SK-N-SH (cell line): ENCODE data around the gene MATK. TPM values are rescaled to one million over a fixed set of nuclear protein-coding genes. Genes with fewer than 3 reads are reported as not detected.

Experiments
- CTCF ChIA-PET: fragments of 300-600, 350-600 bp; formaldehyde crosslinking; extraction: SDS; loops from one replicate; lab custom pipeline; 2021; lab: Yijun Ruan, JAX
- POLR2A ChIA-PET: fragments of 350-600 bp; sonication (Branson Sonifier 250); formaldehyde crosslinking; extraction: SDS; loops from one replicate; lab custom pipeline; 2020; ENCODE audit warnings: antibody characterized with exemption, inconsistent platforms; lab: Yijun Ruan, JAX
- DNase-seq: peaks from one replicate; pipeline ENCODE4 v3.0.0; 2012
- H2AFZ ChIP-seq: fragments of 200-600 bp; sonication (generic); 2 replicates; pipeline ENCODE4 v1.8.1; 2016; ENCODE audit warnings: antibody characterized with exemption, mild to moderate bottlenecking, low read depth
- H3F3A ChIP-seq: fragments of 200-600 bp; sonication (generic); replicated peaks from 2 replicates; pipeline ENCODE3; 2016; ENCODE audit warnings: antibody characterized with exemption, mild to moderate bottlenecking; ENCODE audit not compliant: insufficient read depth
- H3K27ac ChIP-seq, 2 experiments: fragments of 200-500 bp in 1 of 2; fragments of 200-600 bp in 1 of 2; sonication (Bioruptor generic) in 1 of 2; sonication (generic), shearing (Covaris generic) in 1 of 2; 2 replicates each; pipeline versions ENCODE4 v1.5.1 to v1.6.1; 2014 to 2016; ENCODE audit warnings: low read depth in 2 of 2, inconsistent platforms in 1 of 2, low read length in 1 of 2, mild to moderate bottlenecking in 1 of 2, mixed read lengths in 1 of 2
- H3K27me3 ChIP-seq: fragments of 200-600 bp; sonication (generic), shearing (Covaris generic); 2 replicates; pipeline ENCODE4 v1.6.1; 2016; ENCODE audit warnings: mixed run types; ENCODE audit not compliant: insufficient read depth
- H3K36me3 ChIP-seq, 2 experiments: fragments of 200-500 bp in 1 of 2; fragments of 200-600 bp in 1 of 2; sonication (Bioruptor generic) in 1 of 2; sonication (generic) in 1 of 2; replicated peaks in 1 of 2; 2 replicates each; pipeline versions ENCODE3 to v1.5.1; 2014 to 2016; ENCODE audit warnings: low read length in 1 of 2, mild to moderate bottlenecking in 1 of 2; ENCODE audit not compliant: insufficient read depth in 2 of 2, control insufficient read depth in 1 of 2
- H3K4me1 ChIP-seq, 2 experiments: fragments of 200-500 bp in 1 of 2; fragments of 200-600 bp in 1 of 2; sonication (Bioruptor generic) in 1 of 2; sonication (generic), shearing (Covaris generic) in 1 of 2; 2 replicates each; pipeline versions ENCODE4 v1.5.1 to v1.6.1; 2014 to 2016; ENCODE audit warnings: low read depth in 1 of 2, low read length in 1 of 2, mixed run types in 1 of 2; ENCODE audit not compliant: insufficient read depth in 2 of 2, control insufficient read depth in 1 of 2
- H3K4me2 ChIP-seq: fragments of 200-600 bp; sonication (generic), shearing (Covaris generic); 2 replicates; pipeline ENCODE4 v1.6.1; 2017; ENCODE audit warnings: mixed run types
- H3K4me3 ChIP-seq, 2 experiments: fragments of 200-500 bp in 1 of 2; fragments of 200-600 bp in 1 of 2; sonication (Bioruptor generic) in 1 of 2; sonication (generic), shearing (Covaris generic) in 1 of 2; 2 replicates each; pipeline versions ENCODE4 v1.5.1 to v1.8.1; 2014 to 2016; ENCODE audit warnings: low read depth in 2 of 2, inconsistent platforms in 1 of 2, low read length in 1 of 2, mild to moderate bottlenecking in 1 of 2, mixed read lengths in 1 of 2, moderate library complexity in 1 of 2
- H3K79me2 ChIP-seq: fragments of 200-600 bp; sonication (generic); 2 replicates; pipeline ENCODE4 v1.8.1; 2017; ENCODE audit warnings: mild to moderate bottlenecking; ENCODE audit not compliant: insufficient read depth
- H3K9ac ChIP-seq: fragments of 200-600 bp; sonication (generic); 2 replicates; pipeline ENCODE4 v1.6.1; 2017; ENCODE audit warnings: mixed run types
- H3K9me2 ChIP-seq: fragments of 200-600 bp; sonication (generic); 2 replicates; pipeline ENCODE4 v1.6.1; 2017; ENCODE audit warnings: mixed run types
- H3K9me3 ChIP-seq: fragments of 200-600 bp; sonication (generic); 2 replicates; pipeline ENCODE4 v1.6.1; 2017; ENCODE audit warnings: mixed run types, mild to moderate bottlenecking, moderate library complexity
- H4K20me1 ChIP-seq: fragments of 200-600 bp; sonication (generic); 2 replicates; pipeline ENCODE4 v1.6.1; 2017; ENCODE audit warnings: mild to moderate bottlenecking, mixed run types; ENCODE audit not compliant: insufficient read depth
- EP300 ChIP-seq, 2 experiments: IDR thresholded peaks; 2 replicates each; pipeline versions ENCODE4 v1.4.0 to v1.6.1; 2012; ENCODE audit warnings: borderline replicate concordance in 1 of 2, low read depth in 1 of 2, low read length in 1 of 2
- GABPA ChIP-seq: IDR thresholded peaks from 2 replicates; pipeline ENCODE4 v1.4.0; 2012; ENCODE audit warnings: low read depth, mild to moderate bottlenecking
- JUND ChIP-seq: IDR thresholded peaks from 2 replicates; pipeline ENCODE4 v1.4.0; 2012
- MAX ChIP-seq: IDR thresholded peaks from 2 replicates; pipeline ENCODE4 v1.4.0; 2012; ENCODE audit warnings: low read depth
- MEF2A ChIP-seq: IDR thresholded peaks from 2 replicates; pipeline ENCODE4 v1.4.0; 2012; ENCODE audit warnings: low read depth, borderline replicate concordance
- NRF1 ChIP-seq: IDR thresholded peaks from 2 replicates; pipeline ENCODE4 v1.6.1; 2012; ENCODE audit warnings: low read depth, mild to moderate bottlenecking, low read length
- POLR2AphosphoS5 ChIP-seq: IDR thresholded peaks from 2 replicates; pipeline ENCODE4 v1.6.1; 2012; ENCODE audit warnings: low read depth, low read length
- RAD21 ChIP-seq: IDR thresholded peaks from 2 replicates; pipeline ENCODE4 v1.6.1; 2012; ENCODE audit warnings: mild to moderate bottlenecking, low read length
- RFX5 ChIP-seq: IDR thresholded peaks from 2 replicates; pipeline ENCODE4 v1.6.1; 2012; ENCODE audit warnings: mild to moderate bottlenecking, improper control_type of control experiment, low read length
- SMC3 ChIP-seq: IDR thresholded peaks from 2 replicates; pipeline ENCODE4 v1.6.1; 2012; ENCODE audit warnings: low read depth, low read length, improper control_type of control experiment
- TAF1 ChIP-seq: IDR thresholded peaks from 2 replicates; pipeline ENCODE4 v1.6.1; 2012; ENCODE audit warnings: low read depth, mild to moderate bottlenecking, low read length, moderate library complexity, borderline replicate concordance
- TEAD4 ChIP-seq: IDR thresholded peaks from 2 replicates; pipeline ENCODE4 v1.4.0; 2012; ENCODE audit warnings: mild to moderate bottlenecking, borderline replicate concordance; ENCODE audit not compliant: insufficient read depth
- YY1 ChIP-seq: IDR thresholded peaks from 2 replicates; pipeline ENCODE4 v1.4.0; 2012; ENCODE audit warnings: low read depth, mild to moderate bottlenecking
- WGBS: methylation state at CpG from one replicate; pipeline ENCODE4 v1.1.6; 2017; ENCODE audit warnings: low lambda C conversion rate; 5-methylcytosine and 5-hydroxymethylcytosine counted together
- polyA plus RNA-seq, 3 experiments: library from polyadenylated mRNA; depleted of rRNA; stranded (reverse); fragments of >200 nt; gene quantifications; 2 replicates each; pipeline ENCODE4 v1.2.3, GENCODE V29; 2012
- TF ChIP-seq, protein P1 (sequence below): IDR thresholded peaks from 2 replicates; pipeline ENCODE4 v1.6.1; 2012; ENCODE audit warnings: mild to moderate bottlenecking, low read depth, low read length, moderate library complexity
- TF ChIP-seq, protein P2 (sequence below): fragments of 150-350 bp; IDR thresholded peaks from 2 replicates; pipeline ENCODE4 v1.6.1; 2016; ENCODE audit warnings: mild to moderate bottlenecking, low read depth, low read length

The MATK gene
- polyA plus RNA-seq, 1 of the 3 experiments (the other 2 are of a cell fraction) = not detected

DNA sequence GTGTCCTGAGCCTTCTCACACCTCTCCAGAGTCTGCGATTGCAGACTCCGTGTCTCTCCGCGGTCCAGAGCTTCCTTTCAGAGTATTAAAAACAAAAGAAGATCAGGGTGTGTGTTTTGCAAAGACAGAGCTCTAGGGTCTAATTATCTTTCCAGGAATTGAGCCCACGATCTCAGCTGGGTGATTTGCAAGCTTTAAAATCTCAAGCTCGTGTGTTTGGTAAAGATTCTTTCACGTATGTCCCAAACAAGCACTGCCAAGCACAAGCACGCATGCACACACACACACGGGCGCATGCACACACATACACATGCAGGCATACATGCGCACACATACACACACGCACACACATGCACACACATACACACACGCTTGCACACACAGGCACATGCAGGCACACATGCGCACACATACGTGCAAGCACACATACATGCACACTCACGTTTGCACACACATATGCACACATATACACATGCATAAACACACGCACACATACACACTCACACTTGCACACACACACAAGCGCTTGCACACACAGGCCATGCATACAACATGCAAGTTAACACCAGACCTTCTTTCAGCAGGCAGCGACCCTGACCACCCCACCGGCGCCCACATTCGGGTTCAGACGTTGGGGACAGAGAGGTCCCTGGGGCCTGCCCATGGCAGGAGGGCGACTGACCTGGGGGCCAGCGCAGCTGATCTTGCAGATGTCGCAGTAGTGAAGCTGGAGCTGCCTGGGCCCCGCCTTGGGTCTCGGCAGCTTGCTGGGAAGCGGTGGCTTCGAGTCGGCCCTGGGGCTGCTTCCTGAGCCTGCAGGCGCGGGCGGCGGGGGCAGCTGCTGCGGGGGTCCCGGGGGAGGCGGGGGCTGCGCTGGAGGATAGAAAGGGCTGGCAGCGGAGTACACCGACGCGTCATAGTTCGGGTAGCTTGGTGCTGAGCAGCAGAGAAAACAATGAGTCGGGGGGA lies 44.7 kb upstream of the MATK start:
- Histone ChIP-seq H3K4me3 (no peak overlapping the region), H3K9ac (no peak overlapping the region), H3K36me3 (no peaks in the 10 kb centered on the region), H3K4me1 (no peaks in the 10 kb centered on the region; a peak in 1 of 4 replicates), H3K9me3 (no peaks in the 10 kb centered on the region), H3K9me2 (no peaks in the 10 kb centered on the region), H2AFZ (no peak overlapping the region), H3K27me3 (peaks cover 11% of the 10 kb centered on the region), H3F3A (no peaks in the 10 kb centered on the region), H3K27ac (no peak overlapping the region), H3K4me2 (no peak overlapping the region), H4K20me1 (no peaks in the 10 kb centered on the region), H3K79me2 (no peaks in the 10 kb centered on the region)
- no peak for TF ChIP-seq TAF1
- peak; percentile 17 for DNase-seq
- CTCF ChIA-PET = interaction anchor here (1.0 to 3.6 kb wide), 3 partner anchors 9 to 47 kb away, joined by 4 to 22 read pairs (median 5); no protein-coding TSS in a partner anchor
- POLR2A ChIA-PET = interaction anchor here (0.7 kb wide), 1 partner anchor 68 kb away, joined by 3 read pairs; the partner anchor contains the start of gene MRPL54
- WGBS = 72% methylated on average over 31 of the region's 45 CpGs

DNA sequence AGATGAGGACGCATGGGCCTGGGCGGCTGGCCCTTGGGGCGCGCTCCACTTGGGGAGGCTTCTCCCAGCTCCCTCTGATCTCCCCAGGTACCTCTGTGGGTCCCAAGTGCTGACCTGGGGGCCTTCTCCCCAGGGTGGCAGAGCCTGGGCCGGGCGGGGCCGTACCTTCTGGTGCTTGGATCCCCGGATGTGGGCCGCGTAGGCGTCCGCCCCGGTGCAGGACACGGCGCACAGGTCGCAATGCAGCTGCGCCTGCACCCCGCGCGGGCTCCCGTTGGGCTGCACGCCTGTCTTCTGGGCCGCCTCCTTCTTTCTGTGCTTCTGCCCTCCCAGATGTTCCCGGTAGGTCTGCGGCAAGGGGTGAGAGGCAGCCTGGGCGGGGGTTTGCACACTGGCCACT lies 41.1 kb upstream of the MATK start:
- CTCF ChIA-PET = interaction anchor here (1.4 kb wide), 1 partner anchor 44 kb away, joined by 3 read pairs; no protein-coding TSS in a partner anchor

GRCh38 chr19:3826163-3826562 lies 40.0 kb upstream of the MATK start:
- H3K4me3 ChIP-seq = no peak overlapping the region
- 54% methylated on average over 12 of the region's 12 CpGs for WGBS
- H3F3A ChIP-seq = no peaks in the 10 kb centered on the region
- H3K79me2 ChIP-seq = no peaks in the 10 kb centered on the region
- H3K4me1 ChIP-seq = no peaks in the 10 kb centered on the region; a peak in 1 of 4 replicates
- peak; percentile 68 for DNase-seq
- no peak overlapping the region for H3K4me2 ChIP-seq
- H3K27ac ChIP-seq = no peak overlapping the region
- TF ChIP-seq RAD21 (no peak), EP300 (IDR thresholded peaks at IDR 0.05; ENCODE audit: borderline replicate concordance in 1 of 2, low read depth in 1 of 2, low read length in 1 of 2) (no peak), RFX5 (no peak), YY1 (no peak), MAX (no peak), JUND (no peak), SMC3 (no peak), GABPA (no peak), TAF1 (no peak)
- TF ChIP-seq, protein P1, sequence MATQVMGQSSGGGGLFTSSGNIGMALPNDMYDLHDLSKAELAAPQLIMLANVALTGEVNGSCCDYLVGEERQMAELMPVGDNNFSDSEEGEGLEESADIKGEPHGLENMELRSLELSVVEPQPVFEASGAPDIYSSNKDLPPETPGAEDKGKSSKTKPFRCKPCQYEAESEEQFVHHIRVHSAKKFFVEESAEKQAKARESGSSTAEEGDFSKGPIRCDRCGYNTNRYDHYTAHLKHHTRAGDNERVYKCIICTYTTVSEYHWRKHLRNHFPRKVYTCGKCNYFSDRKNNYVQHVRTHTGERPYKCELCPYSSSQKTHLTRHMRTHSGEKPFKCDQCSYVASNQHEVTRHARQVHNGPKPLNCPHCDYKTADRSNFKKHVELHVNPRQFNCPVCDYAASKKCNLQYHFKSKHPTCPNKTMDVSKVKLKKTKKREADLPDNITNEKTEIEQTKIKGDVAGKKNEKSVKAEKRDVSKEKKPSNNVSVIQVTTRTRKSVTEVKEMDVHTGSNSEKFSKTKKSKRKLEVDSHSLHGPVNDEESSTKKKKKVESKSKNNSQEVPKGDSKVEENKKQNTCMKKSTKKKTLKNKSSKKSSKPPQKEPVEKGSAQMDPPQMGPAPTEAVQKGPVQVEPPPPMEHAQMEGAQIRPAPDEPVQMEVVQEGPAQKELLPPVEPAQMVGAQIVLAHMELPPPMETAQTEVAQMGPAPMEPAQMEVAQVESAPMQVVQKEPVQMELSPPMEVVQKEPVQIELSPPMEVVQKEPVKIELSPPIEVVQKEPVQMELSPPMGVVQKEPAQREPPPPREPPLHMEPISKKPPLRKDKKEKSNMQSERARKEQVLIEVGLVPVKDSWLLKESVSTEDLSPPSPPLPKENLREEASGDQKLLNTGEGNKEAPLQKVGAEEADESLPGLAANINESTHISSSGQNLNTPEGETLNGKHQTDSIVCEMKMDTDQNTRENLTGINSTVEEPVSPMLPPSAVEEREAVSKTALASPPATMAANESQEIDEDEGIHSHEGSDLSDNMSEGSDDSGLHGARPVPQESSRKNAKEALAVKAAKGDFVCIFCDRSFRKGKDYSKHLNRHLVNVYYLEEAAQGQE = no peak
- TF ChIP-seq, protein P2, sequence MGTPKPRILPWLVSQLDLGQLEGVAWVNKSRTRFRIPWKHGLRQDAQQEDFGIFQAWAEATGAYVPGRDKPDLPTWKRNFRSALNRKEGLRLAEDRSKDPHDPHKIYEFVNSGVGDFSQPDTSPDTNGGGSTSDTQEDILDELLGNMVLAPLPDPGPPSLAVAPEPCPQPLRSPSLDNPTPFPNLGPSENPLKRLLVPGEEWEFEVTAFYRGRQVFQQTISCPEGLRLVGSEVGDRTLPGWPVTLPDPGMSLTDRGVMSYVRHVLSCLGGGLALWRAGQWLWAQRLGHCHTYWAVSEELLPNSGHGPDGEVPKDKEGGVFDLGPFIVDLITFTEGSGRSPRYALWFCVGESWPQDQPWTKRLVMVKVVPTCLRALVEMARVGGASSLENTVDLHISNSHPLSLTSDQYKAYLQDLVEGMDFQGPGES = no peak
- H3K9ac ChIP-seq = no peak overlapping the region
- no peaks in the 10 kb centered on the region for H3K36me3 ChIP-seq
- CTCF ChIA-PET = interaction anchor here (1.4 kb wide), 1 partner anchor 43 kb away, joined by 3 read pairs; no protein-coding TSS in a partner anchor
- no peaks in the 10 kb centered on the region for H4K20me1 ChIP-seq
- POLR2A ChIA-PET = no interaction called here
- no peaks in the 10 kb centered on the region for H3K9me2 ChIP-seq
- no peak overlapping the region for H2AFZ ChIP-seq
- no peaks in the 10 kb centered on the region for H3K9me3 ChIP-seq
- peaks cover 11% of the 10 kb centered on the region for H3K27me3 ChIP-seq

More for the DNA sequence above, 41.1 kb upstream of the MATK start:
- no peaks in the 10 kb centered on the region for H3K36me3 ChIP-seq
- H3K9me2 ChIP-seq = no peaks in the 10 kb centered on the region
- POLR2A ChIA-PET = no interaction called here
- H3K79me2 ChIP-seq = no peaks in the 10 kb centered on the region
- no peaks in the 10 kb centered on the region for H4K20me1 ChIP-seq
- no peak for DNase-seq
- no peak overlapping the region for H2AFZ ChIP-seq
- no peak overlapping the region for H3K4me2 ChIP-seq
- no peaks in the 10 kb centered on the region for H3K9me3 ChIP-seq
- H3K27ac ChIP-seq = no peak overlapping the region
- no peak for TF ChIP-seq MEF2A
- TF ChIP-seq TEAD4 = no peak
- TF ChIP-seq NRF1 = no peak
- no peak for TF ChIP-seq MAX
- no peak for TF ChIP-seq POLR2AphosphoS5
- TF ChIP-seq EP300 (IDR thresholded peaks at IDR 0.05; ENCODE audit: borderline replicate concordance in 1 of 2, low read depth in 1 of 2, low read length in 1 of 2) = no peak
- TF ChIP-seq, all 33 proteins: peak for 0
- 96% methylated on average over 7 of the region's 26 CpGs for WGBS
- H3K4me1 ChIP-seq = no peaks in the 10 kb centered on the region; a peak in 1 of 4 replicates
- H3K9ac ChIP-seq = no peak overlapping the region
- no peaks in the 10 kb centered on the region for H3F3A ChIP-seq
- H3K27me3 ChIP-seq = peaks cover 11% of the 10 kb centered on the region
- H3K4me3 ChIP-seq = no peak overlapping the region
